HepG2 (cell line): Measurements from ENCODE around the gene DLEC1. TPM values are rescaled to one million over a fixed set of nuclear protein-coding genes. Genes with fewer than 3 reads are reported as not detected.

ENCODE experiments used
- ATAC-seq: fragments of 200-7000 bp; cut with Tn5 transposase; 3 replicates; pipeline ENCODE4 v1.9.1; 2020; ENCODE audit warnings: mild to moderate bottlenecking, moderate library complexity
- BruUV-seq: library from RNA; stranded (reverse); fragments of 400-500 nt; replicated peaks from 2 replicates; lab custom pipeline; 2021; lab: Mats Ljungman, UMichigan
- CTCF ChIA-PET: fragments of 300-600 bp; formaldehyde crosslinking; extraction: SDS; loops from one replicate; lab custom pipeline; 2021; ENCODE audit warnings: low total read pairs, inconsistent platforms, low intra/inter-chr PET ratio; lab: Yijun Ruan, JAX
- POLR2A ChIA-PET: fragments of 350-600 bp; sonication (Branson Sonifier 250); formaldehyde crosslinking; loops from one replicate; lab custom pipeline; 2020; ENCODE audit warnings: antibody characterized with exemption, inconsistent platforms; lab: Yijun Ruan, JAX
- DNase-seq: peaks from one replicate; pipeline ENCODE4 v3.0.0-alpha.2; 2015; ENCODE audit warnings: low spot score
- FAIRE-seq: peaks from 3 replicates; lab custom pipeline; 2011; peaks lifted over from hg19 to GRCh38; lab: Jason Lieb, UNC
- H2AFZ ChIP-seq: one replicate; pipeline ENCODE4 v1.6.1; 2011; ENCODE audit warnings: low read length, inconsistent platforms
- H3K27ac ChIP-seq: fragments of 300-600 bp; 3 replicates; pipeline ENCODE4 v1.8.0; 2011; ENCODE audit warnings: mixed run types, mild to moderate bottlenecking, mixed read lengths, low read length, inconsistent platforms; ENCODE audit not compliant: insufficient read depth; ENCODE audit errors: extremely low read length
- H3K27me3 ChIP-seq, 2 experiments: fragments of 200-600 bp in 1 of 2; 2 replicates in 1 of 2; 3 replicates in 1 of 2; pipeline versions ENCODE4 v1.6.0 to v1.8.0; 2011; ENCODE audit warnings: low read length in 2 of 2, mild to moderate bottlenecking in 2 of 2, moderate library complexity in 2 of 2, inconsistent platforms in 1 of 2; ENCODE audit not compliant: insufficient read depth in 2 of 2, control insufficient read depth in 1 of 2
- H3K36me3 ChIP-seq, 2 experiments: fragments of 200-600 bp in 1 of 2; replicated peaks in 1 of 2; 2 replicates in 1 of 2; 3 replicates in 1 of 2; pipeline versions ENCODE4 v1.5.1 to v1.8.0; 2011; ENCODE audit warnings: low read length in 2 of 2, inconsistent platforms in 1 of 2; ENCODE audit not compliant: insufficient read depth in 2 of 2, control insufficient read depth in 1 of 2
- H3K4me1 ChIP-seq: 2 replicates; pipeline ENCODE4 v1.5.1; 2012; ENCODE audit warnings: low read length, inconsistent platforms; ENCODE audit not compliant: insufficient read depth
- H3K4me2 ChIP-seq: 2 replicates; pipeline ENCODE4 v1.6.0; 2011; ENCODE audit warnings: low read depth, low read length, inconsistent platforms
- H3K4me3 ChIP-seq, 3 experiments: fragments of 200-600 bp in 1 of 3; sonication (generic), shearing (Covaris generic) in 1 of 3; replicated peaks in 1 of 3; 2 replicates each; pipeline ENCODE4 v1.5.1; 2011 to 2016; ENCODE audit warnings: low read length in 3 of 3, inconsistent platforms in 2 of 3, low read depth in 2 of 3, mild to moderate bottlenecking in 2 of 3, control low read depth in 1 of 3, mixed read lengths in 1 of 3; ENCODE audit not compliant: insufficient read depth in 1 of 3
- H3K79me2 ChIP-seq: one replicate; pipeline ENCODE4 v1.6.1; 2011; ENCODE audit warnings: low read length, inconsistent platforms; ENCODE audit not compliant: insufficient read depth
- H3K9ac ChIP-seq: 2 replicates; pipeline ENCODE4 v1.6.0; 2011; ENCODE audit warnings: mild to moderate bottlenecking, low read depth, low read length, inconsistent platforms; ENCODE audit not compliant: insufficient read depth
- H3K9me3 ChIP-seq: 2 replicates; pipeline ENCODE4 v1.5.1; 2012; ENCODE audit warnings: mild to moderate bottlenecking, low read length
- H4K20me1 ChIP-seq: 2 replicates; pipeline ENCODE4 v1.6.0; 2011; ENCODE audit warnings: inconsistent platforms, mild to moderate bottlenecking, low read length, moderate library complexity; ENCODE audit not compliant: insufficient read depth
- ATAD3A ChIP-seq: sonication (generic); formaldehyde crosslinking; IDR thresholded peaks from 2 replicates; pipeline ENCODE4 v1.4.0; 2020; ENCODE audit warnings: missing genetic modification reagents
- DBP ChIP-seq: sonication (generic); formaldehyde crosslinking; IDR thresholded peaks from 2 replicates; pipeline ENCODE4 v1.4.0; 2020; ENCODE audit warnings: missing genetic modification reagents; ENCODE audit errors: not compliant biosample characterization
- KIAA2018 ChIP-seq: sonication (generic); formaldehyde crosslinking; IDR thresholded peaks from 2 replicates; pipeline ENCODE4 v1.5.0; 2020; ENCODE audit warnings: mild to moderate bottlenecking, missing genetic modification reagents, borderline replicate concordance
- NFRKB ChIP-seq: fragments of 450-650 bp; IDR thresholded peaks from 2 replicates; pipeline ENCODE4 v1.6.1; 2017
- PHF5A ChIP-seq: IDR thresholded peaks from one replicate; pipeline ENCODE4 v1.6.1; 2018; ENCODE audit warnings: low read depth, missing genetic modification reagents; ENCODE audit not compliant: unreplicated experiment
- REXO4 ChIP-seq: sonication (generic); formaldehyde crosslinking; IDR thresholded peaks from 2 replicates; pipeline ENCODE4 v1.8.0; 2022; ENCODE audit warnings: missing genetic modification reagents, mild to moderate bottlenecking, borderline replicate concordance
- SPEN ChIP-seq: sonication (generic); formaldehyde crosslinking; IDR thresholded peaks from 2 replicates; pipeline ENCODE4 v1.5.1; 2020; ENCODE audit warnings: low read depth, mild to moderate bottlenecking, missing genetic modification reagents
- TFDP1 ChIP-seq: IDR thresholded peaks from 2 replicates; pipeline ENCODE4 v1.6.1; 2016; ENCODE audit warnings: missing compliant biosample characterization, missing genetic modification reagents, borderline replicate concordance
- TOE1 ChIP-seq: sonication (generic); formaldehyde crosslinking; IDR thresholded peaks from 2 replicates; pipeline ENCODE4 v1.4.0; 2020; ENCODE audit warnings: mild to moderate bottlenecking, missing genetic modification reagents
- ZNF747 ChIP-seq: sonication (generic); formaldehyde crosslinking; IDR thresholded peaks from 2 replicates; pipeline ENCODE4 v1.8.1; 2023; ENCODE audit warnings: missing genetic modification reagents, mild to moderate bottlenecking, borderline replicate concordance
- WGBS: methylation state at CpG from one replicate; pipeline ENCODE4 v1.1.6; 2017; ENCODE audit warnings: low lambda C conversion rate; 5-methylcytosine and 5-hydroxymethylcytosine counted together
- in situ Hi-C: cut with HindIII; loops from 2 replicates; pipeline ENCODE4 v1.10.0; 2017; ENCODE audit warnings: low pct_unique_long_range_greater_than_20kb; ENCODE audit not compliant: extremely low pct_ligation_motif_present
- intact Hi-C: fragments of 100-400 bp; cut with micrococcal nuclease; formaldehyde crosslinking; loops from one replicate; pipeline ENCODE4 v1.10.0; 2022; ENCODE audit not compliant: unreplicated experiment
- polyA plus RNA-seq, 8 experiments: library from polyadenylated mRNA; depleted of rRNA in 3 of 8; stranded (reverse) in 7 of 8; unstranded in 1 of 8; fragments of >200 nt; fragmentation: Illumina TruSeq in 4 of 8; extraction: Trizol in 4 of 8; gene quantifications; 2 replicates each; pipeline versions ENCODE4 v1.2.1 to v1.2.3, GENCODE V29; 2011 to 2016; ENCODE audit warnings: low read depth in 4 of 8, missing spikeins in 1 of 8, mixed read lengths in 1 of 8; ENCODE audit not compliant: insufficient read depth in 1 of 8
- total RNA-seq, 5 experiments: library from RNA; depleted of rRNA; stranded (reverse); fragments of >200 nt; fragmentation: Illumina TruSeq; extraction: Trizol; gene quantifications; 2 replicates each; pipeline ENCODE4 v1.2.3, GENCODE V29; 2016; ENCODE audit warnings: low read depth in 1 of 5

Gene DLEC1
- total and polyA plus RNA-seq, 2 of the 13 experiments (the other 11 are each of a cell fraction or from before 2014, with no cell fraction given) = 0.09 TPM; not detected in 1

GRCh38 chr3:38100498-38100897, 61.5 kb downstream of the DLEC1 start (continued):
- TF ChIP-seq KIAA2018 (CRISPR knock-in tag) (no peak), SPEN (CRISPR knock-in tag) (no peak)
- TF ChIP-seq, all 625 proteins: peak for 0

GRCh38 chr3:38101811-38102443, 62.9 kb downstream of the DLEC1 start:
- Histone ChIP-seq H3K27me3 (peaks cover 5 to 39% of the 10 kb centered on the region in 2 experiments; a peak in 3 of 5 replicates), H3K36me3 (no peaks in the 10 kb centered on the region), H3K9ac (no peak overlapping the region), H2AFZ (no peak overlapping the region), H3K4me3 (no peak overlapping the region), H3K79me2 (no peaks in the 10 kb centered on the region), H3K4me2 (no peak overlapping the region), H3K9me3 (no peaks in the 10 kb centered on the region), H3K4me1 (no peaks in the 10 kb centered on the region), H4K20me1 (no peaks in the 10 kb centered on the region), H3K27ac (no peak overlapping the region)
- in situ Hi-C loops = no loop called here
- 36% methylated on average over 6 of the region's 6 CpGs for WGBS
- BruUV-seq = no TSS peak
- ChIA-PET CTCF (no interaction called here), POLR2A (no interaction called here)
- no peak for DNase-seq
- FAIRE-seq = no peak
- intact Hi-C loops = no loop called here
- no peak for ATAC-seq
- TF ChIP-seq DBP (CRISPR knock-in tag) = no peak
- no peak for TF ChIP-seq ATAD3A (CRISPR knock-in tag)
- no peak for TF ChIP-seq ZNF747
- no peak for TF ChIP-seq PHF5A
- no peak for TF ChIP-seq NFRKB
- TF ChIP-seq TOE1 (CRISPR knock-in tag) = no peak
- TF ChIP-seq TFDP1 = no peak
- TF ChIP-seq REXO4 (CRISPR knock-in tag) = no peak
